ENCODE results near the gene ICOS. TPM values are rescaled to one million over a fixed set of nuclear protein-coding genes. Genes with fewer than 3 reads are reported as not detected.
"Not testable (repeated sequence)": the region's sequence is repeated elsewhere in the genome, so short reads cannot be mapped to it uniquely, and the experiment has no call there.

ICOS gene
- total and polyA plus RNA-seq, 2 experiments from 2014 or later: not detected

DNA sequence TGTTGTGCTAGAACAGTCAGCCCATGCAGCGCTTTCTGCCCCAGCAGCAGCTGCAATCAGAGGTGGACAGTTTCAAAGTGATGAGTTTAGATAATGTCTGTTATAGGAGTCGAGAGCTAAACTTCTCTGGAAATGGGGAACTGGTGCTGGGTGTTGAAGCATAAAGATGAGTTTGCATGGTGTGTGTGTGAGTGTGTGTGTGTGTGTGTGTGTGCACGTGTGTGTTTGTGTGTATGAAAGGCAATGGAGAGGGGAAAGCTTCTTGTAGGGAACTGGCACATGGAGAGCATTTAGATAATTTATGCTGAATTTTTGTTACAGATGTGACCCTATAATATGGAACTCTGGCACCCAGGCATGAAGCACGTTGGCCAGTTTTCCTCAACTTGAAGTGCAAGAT lies 22.7 kb downstream of the ICOS start:
- no peaks in the 10 kb centered on the region for H3K27me3 ChIP-seq
- no peaks in the 10 kb centered on the region for H3K9me3 ChIP-seq (ENCODE audit: low read depth)
- H3K4me3 ChIP-seq: no peak overlapping the region
- TF ChIP-seq, protein P1, sequence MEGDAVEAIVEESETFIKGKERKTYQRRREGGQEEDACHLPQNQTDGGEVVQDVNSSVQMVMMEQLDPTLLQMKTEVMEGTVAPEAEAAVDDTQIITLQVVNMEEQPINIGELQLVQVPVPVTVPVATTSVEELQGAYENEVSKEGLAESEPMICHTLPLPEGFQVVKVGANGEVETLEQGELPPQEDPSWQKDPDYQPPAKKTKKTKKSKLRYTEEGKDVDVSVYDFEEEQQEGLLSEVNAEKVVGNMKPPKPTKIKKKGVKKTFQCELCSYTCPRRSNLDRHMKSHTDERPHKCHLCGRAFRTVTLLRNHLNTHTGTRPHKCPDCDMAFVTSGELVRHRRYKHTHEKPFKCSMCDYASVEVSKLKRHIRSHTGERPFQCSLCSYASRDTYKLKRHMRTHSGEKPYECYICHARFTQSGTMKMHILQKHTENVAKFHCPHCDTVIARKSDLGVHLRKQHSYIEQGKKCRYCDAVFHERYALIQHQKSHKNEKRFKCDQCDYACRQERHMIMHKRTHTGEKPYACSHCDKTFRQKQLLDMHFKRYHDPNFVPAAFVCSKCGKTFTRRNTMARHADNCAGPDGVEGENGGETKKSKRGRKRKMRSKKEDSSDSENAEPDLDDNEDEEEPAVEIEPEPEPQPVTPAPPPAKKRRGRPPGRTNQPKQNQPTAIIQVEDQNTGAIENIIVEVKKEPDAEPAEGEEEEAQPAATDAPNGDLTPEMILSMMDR (IDR thresholded peaks at IDR 0.05; ENCODE audit: low read depth, low read length): no peak
- DNase-seq (ENCODE audit: low read depth in 1 of 2, low spot score in 1 of 2): no peak
- no peaks in the 10 kb centered on the region for H3K36me3 ChIP-seq
- no peak overlapping the region for H3K27ac ChIP-seq
- no peaks in the 10 kb centered on the region for H3K4me1 ChIP-seq (ENCODE audit: low read depth)

DNA sequence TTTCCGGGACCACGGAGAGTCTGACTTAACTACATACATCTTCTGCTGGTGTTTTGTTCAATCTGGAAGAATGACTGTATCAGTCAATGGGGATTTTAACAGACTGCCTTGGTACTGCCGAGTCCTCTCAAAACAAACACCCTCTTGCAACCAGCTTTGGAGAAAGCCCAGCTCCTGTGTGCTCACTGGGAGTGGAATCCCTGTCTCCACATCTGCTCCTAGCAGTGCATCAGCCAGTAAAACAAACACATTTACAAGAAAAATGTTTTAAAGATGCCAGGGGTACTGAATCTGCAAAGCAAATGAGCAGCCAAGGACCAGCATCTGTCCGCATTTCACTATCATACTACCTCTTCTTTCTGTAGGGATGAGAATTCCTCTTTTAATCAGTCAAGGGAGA lies 23.1 kb downstream of the ICOS start:
- H3K9me3 ChIP-seq (ENCODE audit: low read depth): no peaks in the 10 kb centered on the region
- no peaks in the 10 kb centered on the region for H3K4me1 ChIP-seq (ENCODE audit: low read depth)

DNA sequence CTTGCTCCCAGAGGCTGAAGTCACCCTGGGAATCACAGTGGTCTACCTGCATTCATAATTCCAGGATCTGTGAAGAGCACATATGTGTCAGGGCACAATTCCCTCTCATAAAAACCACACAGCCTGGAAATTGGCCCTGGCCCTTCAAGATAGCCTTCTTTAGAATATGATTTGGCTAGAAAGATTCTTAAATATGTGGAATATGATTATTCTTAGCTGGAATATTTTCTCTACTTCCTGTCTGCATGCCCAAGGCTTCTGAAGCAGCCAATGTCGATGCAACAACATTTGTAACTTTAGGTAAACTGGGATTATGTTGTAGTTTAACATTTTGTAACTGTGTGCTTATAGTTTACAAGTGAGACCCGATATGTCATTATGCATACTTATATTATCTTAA lies 24.2 kb downstream of the ICOS start:
- Histone ChIP-seq H3K27me3 (no peaks in the 10 kb centered on the region), H3K9me3 (ENCODE audit: low read depth) (no peaks in the 10 kb centered on the region), H3K4me1 (ENCODE audit: low read depth) (no peaks in the 10 kb centered on the region), H3K36me3 (no peaks in the 10 kb centered on the region), H3K4me3 (no peak overlapping the region), H3K27ac (no peak overlapping the region)
- DNase-seq (ENCODE audit: low read depth in 1 of 2, low spot score in 1 of 2): no peak
- TF ChIP-seq, protein P1 (IDR thresholded peaks at IDR 0.05; ENCODE audit: low read depth, low read length): no peak

More for the DNA sequence above, 23.1 kb downstream of the ICOS start:
- no peak overlapping the region for H3K27ac ChIP-seq
- TF ChIP-seq, protein P1 (IDR thresholded peaks at IDR 0.05; ENCODE audit: low read depth, low read length): no peak
- no peak overlapping the region for H3K4me3 ChIP-seq
- no peak for DNase-seq (ENCODE audit: low read depth in 1 of 2, low spot score in 1 of 2)
- H3K27me3 ChIP-seq: no peaks in the 10 kb centered on the region
- H3K36me3 ChIP-seq: no peaks in the 10 kb centered on the region

DNA sequence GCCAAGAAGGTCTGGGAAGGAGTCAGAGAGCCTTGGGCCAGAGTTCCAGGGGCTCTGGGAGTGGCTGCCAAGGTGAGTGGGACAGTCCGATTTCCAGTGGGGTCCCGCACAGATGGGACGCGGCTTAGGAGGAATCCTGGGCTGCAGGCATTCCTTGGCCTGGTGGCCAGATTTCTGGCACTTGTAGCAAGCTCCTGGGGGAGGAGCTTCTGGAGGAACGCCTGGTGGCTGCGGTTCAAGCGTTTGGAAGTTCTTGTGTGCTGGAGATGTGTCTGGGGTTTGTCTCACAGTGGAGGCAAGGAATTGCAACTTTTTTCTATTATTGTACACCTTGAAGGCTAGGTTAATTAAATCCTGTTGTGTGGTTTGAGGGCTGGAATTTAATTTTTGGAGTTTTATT lies 28.6 kb downstream of the ICOS start:
- not testable (repeated sequence) for DNase-seq (ENCODE audit: low read depth in 1 of 2, low spot score in 1 of 2); H3K4me1 ChIP-seq (ENCODE audit: low read depth); H3K9me3 ChIP-seq (ENCODE audit: low read depth); H3K27me3 ChIP-seq; H3K4me3 ChIP-seq; H3K27ac ChIP-seq; H3K36me3 ChIP-seq

DNA sequence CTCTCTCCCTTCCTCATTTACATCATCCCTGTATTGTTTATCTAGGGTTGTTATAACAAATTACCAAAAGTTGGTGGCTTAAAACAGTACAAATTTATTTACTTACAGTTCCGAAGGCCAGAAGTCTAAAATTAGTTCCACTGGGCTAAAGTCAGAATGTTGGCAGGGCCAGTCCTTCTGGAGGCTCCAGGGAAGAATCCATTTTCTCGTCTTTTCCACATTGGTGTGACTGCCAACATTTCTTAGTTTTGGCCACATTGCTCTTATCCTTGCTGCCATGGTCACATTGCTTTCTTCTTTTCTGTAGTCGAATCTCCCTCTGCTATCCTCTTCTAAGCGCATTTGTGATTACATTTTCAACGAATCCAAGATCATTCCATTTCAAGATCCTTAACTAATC lies 34.7 kb downstream of the ICOS start:
- Histone ChIP-seq H3K4me1 (ENCODE audit: low read depth) (no peaks in the 10 kb centered on the region), H3K4me3 (no peak overlapping the region), H3K27me3 (no peaks in the 10 kb centered on the region), H3K27ac (no peak overlapping the region), H3K36me3 (no peaks in the 10 kb centered on the region), H3K9me3 (ENCODE audit: low read depth) (no peaks in the 10 kb centered on the region)
- DNase-seq (ENCODE audit: low read depth in 1 of 2, low spot score in 1 of 2): no peak
- TF ChIP-seq, protein P1 (IDR thresholded peaks at IDR 0.05; ENCODE audit: low read depth, low read length): no peak

DNA sequence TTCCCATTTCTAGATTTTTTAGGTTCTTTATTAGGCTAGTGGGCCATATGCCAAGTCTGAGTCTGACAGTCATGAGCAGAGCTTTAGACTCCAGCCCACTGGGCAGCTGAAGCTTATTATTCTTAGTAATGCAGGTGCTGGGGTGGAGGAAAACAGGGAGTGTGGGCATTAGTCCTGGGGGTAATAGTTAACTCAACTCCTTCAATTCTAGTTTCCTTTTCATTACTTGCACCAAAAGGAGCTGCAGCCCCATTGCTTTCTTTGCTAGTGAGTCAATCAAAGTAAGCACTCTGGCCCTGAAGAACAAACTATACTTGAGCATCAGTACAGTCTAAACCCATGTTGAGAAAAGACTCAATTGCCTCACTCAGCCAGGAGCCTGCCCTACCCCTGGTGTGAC lies 35.5 kb downstream of the ICOS start:
- no peaks in the 10 kb centered on the region for H3K4me1 ChIP-seq (ENCODE audit: low read depth)
- no peaks in the 10 kb centered on the region for H3K9me3 ChIP-seq (ENCODE audit: low read depth)
- DNase-seq (ENCODE audit: low read depth in 1 of 2, low spot score in 1 of 2): no peak
- H3K27ac ChIP-seq: no peak overlapping the region
- no peak overlapping the region for H3K4me3 ChIP-seq
- no peaks in the 10 kb centered on the region for H3K27me3 ChIP-seq
- no peaks in the 10 kb centered on the region for H3K36me3 ChIP-seq
- TF ChIP-seq, protein P1 (IDR thresholded peaks at IDR 0.05; ENCODE audit: low read depth, low read length): no peak
